BJ (cell line): Measurements from ENCODE around the gene ARG2. TPM values are rescaled to one million over a fixed set of nuclear protein-coding genes. Genes with fewer than 3 reads are reported as not detected.

Experiments used
- CTCF ChIA-PET: fragments of 350-600 bp; formaldehyde crosslinking; extraction: SDS; loops from one replicate; lab custom pipeline; 2021; ENCODE audit warnings: antibody characterized with exemption, inconsistent platforms; lab: Yijun Ruan, JAX
- POLR2A ChIA-PET: fragments of 300-600 bp; sonication (Branson Sonifier 250); formaldehyde crosslinking; extraction: SDS; loops from one replicate; lab custom pipeline; 2021; ENCODE audit warnings: antibody characterized with exemption; lab: Charles Lee
- DNase-seq: peaks from one replicate; pipeline ENCODE4 v3.0.0-alpha.2; 2011; ENCODE audit warnings: low read depth
- H3K27me3 ChIP-seq: 2 replicates; pipeline ENCODE4 v1.6.0; 2011; ENCODE audit warnings: low read length; ENCODE audit not compliant: control insufficient read depth, insufficient read depth
- H3K36me3 ChIP-seq: 2 replicates; pipeline ENCODE4 v1.5.1; 2011; ENCODE audit warnings: low read length; ENCODE audit not compliant: control insufficient read depth, insufficient read depth
- H3K4me3 ChIP-seq: 2 replicates; pipeline ENCODE4 v1.5.1; 2011; ENCODE audit warnings: low read depth, mild to moderate bottlenecking, control low read depth, low read length
- CTCF ChIP-seq: IDR thresholded peaks from 2 replicates; pipeline ENCODE4 v1.5.1; 2011; ENCODE audit warnings: low read depth, mild to moderate bottlenecking, control low read depth, inconsistent platforms, low read length, moderate library complexity; ENCODE audit not compliant: insufficient read depth
- polyA plus RNA-seq: library from polyadenylated mRNA; depleted of rRNA; stranded (reverse); fragments of >200 nt; gene quantifications from 2 replicates; pipeline ENCODE4 v1.2.3, GENCODE V29; 2011

ARG2 gene
- polyA plus RNA-seq, 1 experiment, result 7.7 TPM

- POLR2A ChIA-PET, result no interaction called here
- Histone ChIP-seq H3K36me3 (peaks cover 17% of the 10 kb centered on the region), H3K27me3 (no peaks in the 10 kb centered on the region), H3K4me3 (no peak overlapping the region)
- TF ChIP-seq CTCF, result no peak
- CTCF ChIA-PET, result interaction anchor here (0.6 kb wide), 1 partner anchor 104 kb away, joined by 4 read pairs; no protein-coding TSS in a partner anchor
- DNase-seq, result no peak
Measured at GRCh38 chr14:67690011-67690410, 70.3 kb downstream of the ARG2 start.

GRCh38 chr14:67694791-67695393 lies 75.2 kb downstream of the ARG2 start:
- POLR2A ChIA-PET, result no interaction called here
- Histone ChIP-seq H3K27me3 (no peaks in the 10 kb centered on the region), H3K36me3 (peaks cover 4% of the 10 kb centered on the region), H3K4me3 (peak overlapping the region; percentile 64)
- TF ChIP-seq CTCF, result no peak
- peak; percentile 51 for DNase-seq
- CTCF ChIA-PET, result interaction anchor here (1.0 to 4.7 kb wide), 5 partner anchors 10 to 104 kb away, joined by 3 to 29 read pairs (median 4); no protein-coding TSS in a partner anchor

GRCh38 chr14:67695394-67695949 lies 75.8 kb downstream of the ARG2 start, which contains the start of gene RDH11:
Gene RDH11, minus strand, starts transcription at chr14:67695764. Its CDS starts 61 bp downstream, at chr14:67695703.
- ChIA-PET CTCF (interaction anchor here (1.0 to 4.7 kb wide), 5 partner anchors 9 to 104 kb away, joined by 3 to 29 read pairs (median 4); no protein-coding TSS in a partner anchor), POLR2A (no interaction called here)
- Histone ChIP-seq H3K36me3 (no peaks in the 10 kb centered on the region; the same call in 1 of the 2 replicates), H3K4me3 (peak within 1 kb of the TSS; percentile 64), H3K27me3 (no peaks in the 10 kb centered on the region)
- DNase-seq, result peak; percentile 48
- TF ChIP-seq CTCF, result no peak

GRCh38 chr14:67697006-67697405 lies 77.3 kb downstream of the ARG2 start:
- TF ChIP-seq CTCF, result no peak
- no peak for DNase-seq
- Histone ChIP-seq H3K36me3 (no peaks in the 10 kb centered on the region), H3K4me3 (no peak overlapping the region), H3K27me3 (no peaks in the 10 kb centered on the region)
- ChIA-PET CTCF (no interaction called here), POLR2A (no interaction called here)

GRCh38 chr14:67698179-67698578 lies 78.5 kb downstream of the ARG2 start:
- Histone ChIP-seq H3K27me3 (no peaks in the 10 kb centered on the region), H3K4me3 (no peak overlapping the region), H3K36me3 (no peaks in the 10 kb centered on the region)
- DNase-seq, result no peak
- ChIA-PET POLR2A (no interaction called here), CTCF (interaction anchor here (1.5 to 1.6 kb wide), 2 partner anchors 114 to 127 kb away, joined by 3 to 4 read pairs; no protein-coding TSS in a partner anchor)
- TF ChIP-seq CTCF, result no peak
